Stimulated activated CD4-positive, alpha-beta T cell treated with anti-CD3 and anti-CD28 coated beads, Interleukin-2, amount 100 ng/mL, for 24 hours (primary cell): Measurements from ENCODE around the gene SIGLEC15.
"Not testable (repeated sequence)": the region's sequence is repeated elsewhere in the genome, so short reads cannot be mapped to it uniquely, and the experiment has no call there.

Experiments used
- DNase-seq, 2 donors: peaks; one replicate each; pipeline ENCODE4 v3.0.0-alpha.2; 2020

SIGLEC15 gene, protein sequence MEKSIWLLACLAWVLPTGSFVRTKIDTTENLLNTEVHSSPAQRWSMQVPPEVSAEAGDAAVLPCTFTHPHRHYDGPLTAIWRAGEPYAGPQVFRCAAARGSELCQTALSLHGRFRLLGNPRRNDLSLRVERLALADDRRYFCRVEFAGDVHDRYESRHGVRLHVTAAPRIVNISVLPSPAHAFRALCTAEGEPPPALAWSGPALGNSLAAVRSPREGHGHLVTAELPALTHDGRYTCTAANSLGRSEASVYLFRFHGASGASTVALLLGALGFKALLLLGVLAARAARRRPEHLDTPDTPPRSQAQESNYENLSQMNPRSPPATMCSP

DNA sequence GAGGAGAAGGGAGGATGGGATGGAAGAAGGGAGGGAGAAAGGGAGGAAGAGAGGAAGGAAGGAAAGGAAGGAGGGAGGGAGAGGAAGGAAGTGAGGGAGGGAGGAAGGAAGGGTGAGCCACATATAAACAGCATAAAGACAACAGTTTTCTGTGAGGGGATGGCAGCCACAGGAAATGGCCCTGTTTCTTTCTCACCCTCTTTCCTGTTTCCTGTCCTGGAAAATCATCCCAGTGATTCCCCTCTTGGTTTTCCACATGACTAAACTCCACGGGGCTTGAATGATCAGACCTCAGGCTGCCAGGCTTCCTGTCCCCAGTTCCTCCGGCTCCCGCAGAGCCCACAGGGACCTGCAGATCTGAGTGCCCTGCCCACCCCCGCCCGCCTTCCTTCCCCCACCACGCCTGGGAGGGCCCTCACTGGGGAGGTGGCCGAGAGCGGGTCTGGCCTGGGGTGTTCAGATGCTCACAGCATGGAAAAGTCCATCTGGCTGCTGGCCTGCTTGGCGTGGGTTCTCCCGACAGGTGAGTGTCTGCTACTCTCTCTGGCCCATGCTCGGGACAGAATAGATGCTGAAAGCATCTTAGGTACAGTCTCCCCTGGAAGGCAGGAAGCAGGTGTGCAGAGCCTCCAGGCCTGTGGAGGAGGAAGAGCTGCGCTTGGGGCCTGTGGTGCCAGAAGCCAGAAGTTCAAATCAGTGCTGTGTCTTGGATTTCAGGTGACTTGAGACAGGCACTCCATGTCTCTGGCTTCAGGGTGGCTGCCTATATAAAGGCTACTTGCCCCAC lies at the start of gene SIGLEC15:
TSS of gene SIGLEC15 (plus strand) at position 418 of the 787 bp plus-strand sequence. CDS start at position 472, 54 bp downstream.
- no peak for DNase-seq

DNA sequence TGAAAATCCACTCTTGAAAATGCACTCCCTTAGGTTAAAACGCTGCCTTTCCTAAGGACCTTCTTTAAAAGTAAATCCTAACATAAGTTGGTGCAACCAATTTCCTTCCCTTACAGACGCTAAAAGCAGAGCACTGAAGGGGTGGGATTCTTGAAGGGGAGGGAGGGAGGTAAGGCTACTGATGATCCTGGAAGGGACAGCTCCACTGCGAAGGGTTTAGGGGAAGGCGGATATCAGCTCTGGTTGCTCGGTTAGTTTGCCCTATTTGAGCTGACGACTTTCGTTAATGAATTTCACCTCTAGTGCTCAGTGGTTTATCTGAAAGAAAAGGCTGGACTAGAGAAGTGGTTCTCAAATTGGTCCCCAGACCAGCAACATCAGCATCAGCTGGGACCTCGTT lies 49.7 kb upstream of the SIGLEC15 start:
- no peak for DNase-seq

DNA sequence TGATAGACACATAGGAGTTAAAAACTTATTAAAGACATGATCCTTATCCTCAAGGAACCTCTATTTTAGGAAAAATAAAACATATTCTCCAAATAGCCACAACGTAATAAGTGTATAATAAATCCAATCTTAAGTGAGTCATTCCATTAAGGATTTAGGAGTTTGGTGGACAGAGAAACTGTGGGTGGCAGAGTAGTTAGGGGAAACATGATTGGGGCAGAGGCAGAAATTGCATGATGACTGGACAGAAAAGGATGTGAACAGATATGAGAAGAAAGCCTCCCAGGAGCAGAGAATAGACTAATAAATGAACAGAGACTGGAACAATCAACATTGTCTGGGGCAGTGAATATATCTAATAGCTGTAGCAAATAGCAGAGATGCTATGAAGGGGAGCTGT lies 48.1 kb upstream of the SIGLEC15 start:
- no peak for DNase-seq

DNA sequence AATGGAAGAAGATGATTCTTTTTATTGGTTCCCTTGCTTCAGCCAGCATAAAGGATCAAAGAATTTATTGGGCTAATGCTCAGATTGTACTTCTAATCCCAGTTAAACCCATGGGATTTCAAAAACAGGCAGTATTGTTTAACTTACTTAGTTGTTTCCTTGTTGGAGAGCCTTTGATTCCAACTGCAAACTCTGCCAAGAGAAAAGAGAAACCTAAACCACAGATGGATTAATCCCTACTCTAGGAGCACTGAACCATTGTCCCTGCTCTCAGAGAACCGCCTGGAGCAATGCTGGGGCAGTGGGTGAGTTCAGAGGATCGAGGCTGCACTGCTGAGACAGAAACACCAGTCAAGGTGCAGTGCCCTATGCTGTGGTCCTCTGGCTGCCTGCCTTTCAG lies 44.9 kb upstream of the SIGLEC15 start:
- DNase-seq = no peak

DNA sequence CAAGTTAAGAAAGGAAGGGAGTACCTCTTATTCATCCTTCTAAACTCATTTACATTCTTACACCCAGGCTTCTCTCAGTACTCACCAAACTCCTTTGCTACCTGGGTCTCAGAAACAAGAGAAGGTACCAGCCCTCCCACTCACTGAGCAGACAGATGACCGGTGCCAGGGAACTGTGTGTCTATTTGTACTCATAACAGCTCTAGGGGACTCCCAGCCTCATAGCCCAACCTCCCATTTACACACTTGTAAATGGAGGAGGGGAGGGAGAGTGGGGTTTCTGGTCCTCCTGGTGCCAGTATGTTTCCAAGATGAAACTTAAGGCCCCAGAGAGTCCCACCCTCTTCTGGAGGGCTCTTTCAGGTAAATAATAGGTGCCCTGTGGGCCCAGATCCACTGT lies 42.8 kb upstream of the SIGLEC15 start:
- no peak for DNase-seq

DNA sequence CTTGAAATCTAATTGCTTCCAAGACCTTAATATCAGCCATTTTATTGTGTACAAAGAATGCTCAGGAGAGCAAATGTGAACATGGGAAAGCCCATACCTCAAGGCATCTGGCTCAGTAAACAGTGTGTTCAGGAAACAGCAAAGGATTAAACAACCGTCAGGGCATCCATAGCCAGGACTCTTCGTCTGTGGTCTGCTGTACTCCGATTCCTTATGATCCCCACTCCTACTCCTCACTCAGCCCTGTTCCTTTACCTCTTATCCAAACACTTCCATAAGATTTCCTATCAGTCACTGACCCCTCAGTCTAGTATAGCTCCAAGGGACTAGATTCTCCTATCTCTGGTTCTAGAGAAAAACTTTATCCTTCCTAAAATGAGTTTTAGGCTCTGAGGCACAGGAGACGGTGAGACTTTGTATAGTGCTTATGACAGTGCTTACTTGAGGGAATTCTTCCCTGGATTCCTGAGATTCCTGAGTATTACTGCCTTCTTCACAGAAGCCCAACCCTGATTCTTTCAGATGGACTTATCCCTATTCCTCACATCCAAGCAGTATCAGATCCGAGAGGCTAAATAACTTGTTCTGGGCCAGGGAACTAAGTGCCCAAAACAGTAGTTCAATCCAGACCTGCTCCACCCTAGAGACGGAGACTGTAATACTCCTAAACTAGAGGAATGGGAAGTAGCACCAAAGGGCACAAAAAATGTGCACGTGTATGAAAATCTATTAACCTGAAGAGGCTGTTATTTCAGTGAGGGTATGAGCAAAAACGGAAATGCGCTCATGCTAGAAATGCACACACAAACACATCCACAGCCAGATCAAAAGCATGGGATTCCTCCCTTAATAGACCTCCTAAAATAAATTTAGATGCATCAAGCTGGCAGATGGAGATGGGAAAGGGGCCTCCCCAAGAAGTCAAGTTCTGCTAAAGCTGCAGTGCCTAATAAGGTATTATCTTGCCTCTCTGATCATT lies 42.1 kb upstream of the SIGLEC15 start:
- no peak for DNase-seq

DNA sequence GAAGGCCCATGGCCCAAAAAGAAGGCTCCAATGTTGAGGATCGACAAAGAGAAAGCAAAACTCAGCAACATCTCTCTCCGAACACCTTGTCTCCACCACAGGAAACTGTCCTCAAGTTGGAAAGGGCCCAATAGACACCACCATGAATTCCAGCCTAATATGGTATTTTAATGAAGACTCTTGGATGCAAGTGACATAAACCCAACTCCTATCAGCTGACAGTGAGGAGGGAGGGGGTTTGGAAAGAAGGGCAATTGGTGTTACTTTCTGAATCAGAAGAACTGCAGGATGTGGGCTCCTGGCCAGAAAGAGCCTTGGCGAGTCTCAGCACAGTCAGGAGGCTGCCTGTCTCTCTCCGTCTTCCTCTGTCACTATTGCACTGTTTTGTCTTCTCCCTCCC lies 40.3 kb upstream of the SIGLEC15 start:
- DNase-seq = no peak

DNA sequence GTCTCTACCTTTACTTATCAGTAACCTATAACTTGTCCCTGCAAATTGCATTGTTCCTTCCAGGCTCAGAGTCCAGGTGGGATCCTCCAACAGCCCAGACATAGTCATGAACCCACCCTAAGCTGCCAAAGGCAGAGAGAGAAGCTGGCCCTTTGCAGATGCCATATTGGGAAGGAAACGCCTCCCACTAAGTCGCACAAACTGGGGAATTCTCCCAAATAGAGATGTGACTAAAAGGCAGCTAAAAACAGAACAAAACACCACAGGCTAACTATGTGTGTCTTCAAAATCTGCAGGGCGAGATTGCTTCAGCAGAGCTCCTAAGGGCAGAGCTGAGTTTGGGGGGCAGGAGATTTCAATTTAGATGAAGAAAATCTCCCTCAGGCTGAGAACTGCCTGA lies 38.5 kb upstream of the SIGLEC15 start:
- DNase-seq = no peak

DNA sequence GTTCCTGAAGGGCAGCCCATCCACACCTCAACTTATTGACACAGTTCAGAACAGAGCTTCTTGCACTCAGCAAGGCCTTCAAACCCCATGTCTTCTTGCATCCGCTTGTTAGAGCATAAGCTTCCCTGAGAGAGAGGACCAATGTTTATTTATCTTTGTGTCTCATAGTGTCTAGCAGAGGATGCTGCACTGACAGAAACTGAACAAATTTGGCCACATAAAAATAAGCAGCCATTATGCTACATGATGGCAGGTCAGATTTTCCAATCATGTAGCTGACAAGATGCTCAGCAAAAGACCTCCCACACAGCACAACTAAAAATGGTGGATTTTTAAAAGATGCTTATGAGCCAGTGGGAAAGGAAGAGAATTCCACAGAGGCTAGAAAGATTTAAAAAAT lies 38.1 kb upstream of the SIGLEC15 start:
- DNase-seq = no peak

DNA sequence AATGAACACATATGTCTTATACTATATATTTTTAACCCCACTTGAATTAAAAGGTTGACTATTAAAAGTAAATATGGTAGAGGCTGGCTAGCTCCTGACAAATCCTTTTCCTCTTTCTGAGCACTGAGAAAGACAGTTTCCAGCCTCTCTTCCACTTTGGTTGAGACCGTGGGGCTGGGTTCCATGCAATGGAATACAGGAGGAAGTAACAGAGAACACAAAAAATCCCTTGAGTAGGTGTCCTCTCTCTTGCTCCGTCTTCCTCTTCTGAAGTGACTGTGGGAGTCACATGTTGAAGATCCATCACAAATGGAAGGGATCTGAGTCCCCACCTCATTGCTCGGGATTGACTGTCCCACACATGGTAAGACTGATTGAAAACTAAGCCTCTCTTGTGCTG lies 36.6 kb upstream of the SIGLEC15 start:
- no peak for DNase-seq

DNA sequence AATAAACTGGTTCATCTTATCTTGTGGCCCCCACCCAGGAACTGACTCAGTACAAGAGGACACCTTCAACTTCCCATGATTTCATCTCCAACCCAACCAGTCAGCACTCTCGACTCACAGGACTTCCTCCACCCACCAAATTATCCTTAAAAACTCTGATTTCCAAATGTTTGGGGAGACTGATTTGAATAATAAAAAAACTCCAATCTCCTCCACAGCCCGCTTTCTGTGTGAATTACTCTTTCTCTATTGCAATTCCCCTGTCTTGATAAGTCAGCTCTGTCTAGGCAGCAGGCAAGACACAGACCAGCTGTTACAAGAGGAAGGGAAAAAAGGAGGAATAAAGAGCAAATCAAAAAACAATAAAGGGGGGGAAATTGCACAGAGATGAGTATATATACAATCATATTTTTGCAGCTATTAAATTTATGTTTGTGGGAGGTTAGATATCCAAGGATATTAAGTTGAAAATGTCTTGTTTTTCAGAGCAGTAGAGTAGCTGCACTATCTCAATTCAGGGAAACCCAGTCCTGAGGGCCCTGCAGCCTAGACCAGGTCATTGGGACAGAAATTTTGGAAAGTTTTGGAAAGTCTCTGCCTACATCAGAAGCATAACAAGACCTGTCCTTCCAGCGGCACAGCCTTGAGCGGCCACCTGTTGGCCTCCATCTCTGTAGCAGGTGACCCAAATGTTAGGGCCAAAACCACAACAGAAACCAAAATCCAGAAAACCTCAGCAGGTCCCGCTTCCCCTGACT lies 32.8 kb upstream of the SIGLEC15 start:
- no peak for DNase-seq

DNA sequence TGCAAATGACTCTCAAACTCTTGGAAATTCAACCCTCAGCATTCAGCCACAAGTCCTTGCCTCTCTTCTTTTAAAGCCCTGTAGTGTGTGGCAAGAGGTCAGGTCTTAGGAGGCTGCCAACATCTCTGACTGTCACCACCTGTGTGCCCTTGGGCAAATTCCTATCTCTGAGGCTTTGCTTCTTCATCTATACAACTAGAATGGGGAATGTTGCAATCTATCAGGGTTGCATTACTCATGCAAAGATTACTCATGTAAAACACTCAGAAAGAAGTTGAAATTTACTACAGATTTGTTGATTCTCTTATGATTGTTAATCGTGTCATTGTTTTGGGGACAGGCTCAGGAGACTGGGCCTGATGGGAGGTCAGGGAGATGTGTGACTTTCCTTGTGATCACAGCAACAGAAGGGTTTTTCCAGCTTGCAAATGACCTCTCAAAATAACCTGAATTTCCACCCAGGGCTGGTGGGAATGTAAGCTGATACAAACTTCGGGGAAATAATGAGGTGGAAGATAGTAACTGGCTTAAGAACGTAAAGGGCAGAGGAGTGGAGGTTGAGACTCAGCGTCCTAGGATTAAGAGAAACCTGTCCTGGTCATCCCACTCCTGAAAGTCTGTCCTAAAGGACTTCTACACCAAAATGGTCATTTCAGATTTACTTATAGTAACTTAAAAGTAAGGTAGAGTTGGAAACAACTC lies 32.1 kb upstream of the SIGLEC15 start:
- DNase-seq = no peak

DNA sequence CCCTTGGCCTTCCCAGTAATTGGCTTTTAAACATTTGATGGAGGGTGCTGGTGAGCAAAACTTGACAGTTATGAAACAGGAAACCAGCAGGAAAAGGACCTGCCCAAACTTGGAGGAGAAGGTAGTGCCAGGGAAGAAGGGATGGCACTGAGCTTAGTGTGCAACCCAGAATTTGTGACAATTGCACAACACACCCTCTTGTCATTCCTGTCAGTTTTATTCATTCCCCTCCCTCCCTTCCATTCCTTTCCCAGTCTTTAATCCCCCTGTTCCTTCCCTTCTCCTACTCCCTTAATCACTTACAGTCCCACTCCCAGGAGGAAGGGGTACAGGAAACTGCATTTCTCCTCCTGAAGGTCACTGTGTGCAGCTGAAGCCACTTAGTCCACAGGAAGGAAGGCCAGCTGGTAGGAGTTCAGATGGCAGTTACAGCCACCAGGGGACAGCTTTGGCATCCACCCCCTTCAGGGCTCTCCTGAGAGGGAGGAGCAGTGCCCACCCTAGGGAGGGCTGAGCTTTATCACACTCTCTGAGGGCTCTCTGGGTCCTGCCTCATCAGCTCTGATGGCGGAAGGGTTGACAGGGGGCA lies 24.0 kb upstream of the SIGLEC15 start:
- no peak for DNase-seq

DNA sequence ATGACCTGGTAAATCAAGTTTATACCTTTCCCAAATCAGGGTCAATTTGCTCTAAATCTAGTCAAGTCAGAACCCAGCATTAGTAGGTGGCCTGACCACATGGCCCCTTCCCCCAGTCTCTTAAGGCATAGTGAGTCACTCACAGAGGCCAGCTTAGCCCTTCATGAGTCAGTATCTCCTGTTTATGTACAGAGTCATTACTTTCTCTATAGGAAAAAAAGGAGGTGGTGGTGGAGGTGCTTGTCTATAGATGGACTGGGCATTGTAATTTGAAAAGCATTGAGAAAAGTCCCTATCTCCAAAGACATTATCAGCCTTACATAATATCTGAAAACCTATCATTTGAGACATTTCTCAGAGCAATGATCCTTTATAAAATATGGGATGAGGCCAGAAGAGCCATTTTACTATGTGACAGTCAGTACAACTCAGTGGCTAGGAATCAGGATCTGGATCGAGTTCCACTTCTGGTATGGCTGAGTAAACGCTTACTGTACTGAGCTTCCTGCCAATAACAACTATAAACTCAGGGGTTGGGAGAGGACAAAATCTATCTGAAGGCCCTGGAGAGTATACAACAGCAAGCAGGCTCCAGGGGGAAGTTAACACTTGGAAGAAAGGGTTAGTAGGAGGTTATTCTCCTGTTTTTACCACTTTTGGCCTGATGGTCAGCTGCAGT lies 22.5 kb upstream of the SIGLEC15 start:
- DNase-seq = no peak

DNA sequence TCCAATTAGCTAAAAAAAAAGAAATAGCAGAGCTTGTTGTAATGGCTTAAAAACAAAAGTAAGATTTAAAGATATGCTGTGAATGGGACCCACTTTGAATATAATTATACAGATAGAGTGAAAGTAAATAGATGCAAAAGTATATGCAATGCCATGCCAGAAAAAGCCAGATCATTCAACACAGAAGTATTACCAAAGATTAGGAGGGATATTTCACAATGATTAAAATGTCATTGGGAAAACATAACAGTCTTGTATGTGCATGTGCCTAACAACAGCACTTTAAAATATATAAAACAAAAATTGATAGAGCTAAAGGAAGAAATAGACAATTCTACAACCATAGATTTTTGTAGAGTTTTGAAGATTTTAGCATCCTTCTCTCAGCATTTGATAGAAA lies 19.9 kb upstream of the SIGLEC15 start:
- DNase-seq = no peak

DNA sequence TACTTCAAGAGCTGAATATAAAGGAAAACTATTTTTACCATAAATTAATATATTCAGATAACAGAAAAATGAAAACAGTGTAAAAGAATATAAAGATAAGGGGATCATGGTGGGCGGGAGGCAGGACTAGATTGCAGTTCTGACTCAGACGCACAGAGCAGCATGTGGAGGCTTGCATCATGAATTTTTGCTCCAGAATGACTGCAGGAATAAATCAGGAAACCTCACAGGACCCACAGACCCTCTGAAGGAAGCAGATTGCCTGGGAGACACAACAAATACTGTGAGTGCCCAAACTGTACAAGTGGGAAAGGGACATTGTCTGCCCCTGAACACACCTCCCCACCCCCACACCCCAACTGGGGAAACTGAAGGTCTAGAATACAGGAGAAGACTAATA lies 19.2 kb upstream of the SIGLEC15 start:
- DNase-seq = no peak

DNA sequence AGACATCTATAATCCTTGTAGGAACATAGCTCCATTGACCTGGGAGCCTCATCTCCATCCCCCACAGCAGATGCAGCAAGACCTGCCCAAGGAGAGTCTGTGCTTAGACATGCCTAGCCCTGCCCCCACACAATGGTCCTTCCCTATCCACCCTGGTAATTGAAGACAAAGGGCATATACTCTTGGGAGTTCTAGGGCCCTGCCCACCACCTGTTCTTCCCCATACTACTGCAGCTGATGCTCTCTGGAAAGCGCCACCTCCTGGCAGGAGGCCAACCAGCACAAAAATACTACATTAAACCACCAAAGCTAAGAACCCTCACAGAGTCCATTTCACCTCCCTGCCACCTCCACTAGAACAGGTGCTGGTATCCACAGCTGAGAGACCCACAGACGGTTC lies 18.3 kb upstream of the SIGLEC15 start:
- DNase-seq = peak in 1 of 2 donors; percentile 47

DNA sequence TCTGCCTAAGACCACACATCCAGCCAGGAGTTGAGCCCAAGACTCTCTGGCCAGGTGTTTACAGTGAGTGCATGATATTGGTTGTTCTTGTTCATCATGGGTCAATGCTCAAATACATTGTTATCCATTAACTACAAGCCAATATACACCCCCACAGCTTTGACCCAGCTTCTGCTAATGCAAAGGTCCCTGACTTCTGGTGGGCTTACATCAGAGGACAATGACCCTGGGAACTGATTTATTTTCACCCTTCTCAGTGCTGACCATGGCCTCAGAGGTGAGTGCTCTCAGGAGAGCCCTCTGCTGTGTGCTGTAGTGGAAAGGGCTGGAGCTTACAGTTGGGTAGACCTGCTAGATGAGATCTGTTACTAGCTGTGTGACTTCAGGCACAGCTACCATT lies 10.7 kb upstream of the SIGLEC15 start:
- not testable (repeated sequence) for DNase-seq

DNA sequence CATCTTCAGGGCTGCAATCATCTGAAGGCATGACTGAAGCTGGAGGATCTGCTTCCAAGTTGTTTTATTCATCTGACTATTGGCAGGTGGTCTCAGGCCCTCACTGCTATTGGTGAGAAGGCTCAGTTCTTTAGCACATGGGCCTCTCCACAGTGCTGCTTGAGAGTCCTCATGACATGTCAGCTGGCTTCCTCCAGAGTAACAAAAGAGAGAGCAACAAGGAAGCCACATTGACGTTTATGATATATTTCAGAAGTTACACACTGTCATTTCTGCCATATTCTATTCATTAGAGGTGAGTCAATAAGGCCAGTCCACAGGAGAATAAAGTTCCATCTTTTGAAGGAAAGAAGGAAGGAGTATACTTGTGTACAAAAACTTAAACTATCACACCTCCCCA lies 7.9 kb upstream of the SIGLEC15 start:
- DNase-seq = no peak

DNA sequence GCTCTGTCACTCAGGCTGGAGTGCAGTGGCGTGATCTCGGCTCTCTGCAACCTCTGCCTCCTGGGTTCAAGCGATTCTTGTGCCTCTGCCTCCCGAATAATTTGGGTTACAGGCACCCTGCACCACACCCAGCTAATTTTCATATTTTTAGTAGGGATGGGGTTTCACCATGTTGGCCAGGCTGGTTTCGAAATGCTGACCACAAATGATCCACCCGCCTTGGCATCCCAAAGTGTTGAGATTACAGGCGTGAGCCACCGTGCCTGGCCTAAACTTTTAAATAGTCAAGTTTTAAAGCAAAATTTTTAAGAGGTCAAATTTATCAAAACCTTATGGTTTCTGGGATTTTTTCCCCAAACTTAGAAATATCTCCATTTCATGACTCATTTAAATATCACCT lies 6.7 kb upstream of the SIGLEC15 start:
- DNase-seq = not testable (repeated sequence)
